CD4-positive, alpha-beta T cell treated with Interleukin-15 for 1 hour (primary cell): ENCODE measurements around the gene FAM83G.

Source experiments
- DNase-seq: peaks from one replicate; pipeline ENCODE4 v3.0.0-alpha.2; 2020

FAM83G gene

GRCh38 chr17:18985475-18985874 is 19.1 kb downstream of the FAM83G start:
- no peak for DNase-seq

- DNase-seq = no peak
These were observed 20.1 kb downstream of the FAM83G start for GRCh38 chr17:18984273-18985114.

- no peak for DNase-seq
These were observed 22.7 kb downstream of the FAM83G start for GRCh38 chr17:18981642-18982424.

GRCh38 chr17:18981335-18981641 is 23.3 kb downstream of the FAM83G start:
- DNase-seq = no peak

GRCh38 chr17:18980682-18981334 is 23.8 kb downstream of the FAM83G start:
- DNase-seq = no peak

GRCh38 chr17:18978655-18979054 is 25.9 kb downstream of the FAM83G start:
- no peak for DNase-seq

GRCh38 chr17:18978050-18978449 is 26.5 kb downstream of the FAM83G start:
- DNase-seq = no peak

- DNase-seq = no peak
These were observed 26.9 kb downstream of the FAM83G start for GRCh38 chr17:18977646-18978045.

GRCh38 chr17:18977021-18977420 is 27.5 kb downstream of the FAM83G start:
- no peak for DNase-seq

GRCh38 chr17:18976201-18976600 is 28.4 kb downstream of the FAM83G start:
- no peak for DNase-seq

GRCh38 chr17:18975597-18975996 is 29.0 kb downstream of the FAM83G start:
- no peak for DNase-seq

- DNase-seq = no peak
These were observed 30.0 kb downstream of the FAM83G start for GRCh38 chr17:18974407-18975149.

GRCh38 chr17:18971801-18972200 is 32.8 kb downstream of the FAM83G start:
- DNase-seq = no peak

- no peak for DNase-seq
These were observed 33.7 kb downstream of the FAM83G start for GRCh38 chr17:18970582-18971480.

GRCh38 chr17:18968945-18969887 is 35.3 kb downstream of the FAM83G start:
- DNase-seq = no peak

- no peak for DNase-seq
These were observed 36.2 kb downstream of the FAM83G start for GRCh38 chr17:18968345-18968744.

GRCh38 chr17:18967916-18968315 is 36.6 kb downstream of the FAM83G start:
- no peak for DNase-seq

- no peak for DNase-seq
These were observed 37.5 kb downstream of the FAM83G start for GRCh38 chr17:18966831-18967624.

GRCh38 chr17:18965530-18966236 is 38.9 kb downstream of the FAM83G start:
- DNase-seq = no peak
